Retinal pigment epithelial cell (primary cell): Measurements from ENCODE around the gene DCLK1.

Experiments used
- DNase-seq: peaks from one replicate; pipeline ENCODE4 v3.0.0-alpha.2; 2010; ENCODE audit warnings: low read depth
- H3K4me3 ChIP-seq: 2 replicates; pipeline ENCODE4 v1.5.1; 2011; ENCODE audit warnings: mild to moderate bottlenecking, low read length, control low read depth, moderate library complexity
- CTCF ChIP-seq: conservative IDR thresholded peaks from 2 replicates; pipeline ENCODE4 v1.5.1; 2011; ENCODE audit warnings: low read depth, low read length, control low read depth, inconsistent platforms

DCLK1 gene

GRCh38 chr13:36031490-36031889, 99.7 kb downstream of the DCLK1 start:
- H3K4me3 ChIP-seq: no peak overlapping the region
- DNase-seq: no peak
- no peak for TF ChIP-seq CTCF

DNA sequence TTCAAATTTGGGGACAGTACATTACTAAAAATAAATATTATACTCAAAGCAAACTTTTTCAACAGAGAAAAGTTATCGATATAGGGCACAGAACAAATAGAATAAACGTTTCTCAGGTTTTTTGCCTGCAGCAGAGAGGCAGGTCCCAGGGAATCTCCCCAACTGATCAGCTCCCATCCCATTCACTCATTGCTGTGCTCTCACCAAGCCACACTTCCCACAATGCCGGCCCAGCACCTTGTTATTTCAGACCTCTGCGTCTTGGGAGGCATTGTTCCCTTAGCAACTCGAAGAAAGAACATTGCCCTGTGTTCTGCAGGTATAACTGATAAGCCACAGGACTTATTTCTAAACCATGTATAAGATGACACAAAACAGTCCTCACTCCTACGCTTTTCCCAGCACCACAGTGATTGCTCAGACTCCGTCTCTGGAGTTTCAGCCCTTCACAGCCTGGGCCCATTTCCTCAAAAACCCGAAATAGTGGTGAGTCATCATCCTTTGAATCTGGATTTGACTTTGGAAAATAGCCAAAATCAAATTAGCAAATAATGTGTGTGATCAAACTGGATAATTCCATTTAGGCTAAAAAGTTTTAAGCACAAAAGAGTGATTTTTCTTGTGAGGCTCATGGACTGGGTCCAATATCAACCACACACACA, 100.4 kb downstream of the DCLK1 start:
- no peak overlapping the region for H3K4me3 ChIP-seq
- TF ChIP-seq CTCF: no peak
- peak; percentile 98 for DNase-seq

DNA sequence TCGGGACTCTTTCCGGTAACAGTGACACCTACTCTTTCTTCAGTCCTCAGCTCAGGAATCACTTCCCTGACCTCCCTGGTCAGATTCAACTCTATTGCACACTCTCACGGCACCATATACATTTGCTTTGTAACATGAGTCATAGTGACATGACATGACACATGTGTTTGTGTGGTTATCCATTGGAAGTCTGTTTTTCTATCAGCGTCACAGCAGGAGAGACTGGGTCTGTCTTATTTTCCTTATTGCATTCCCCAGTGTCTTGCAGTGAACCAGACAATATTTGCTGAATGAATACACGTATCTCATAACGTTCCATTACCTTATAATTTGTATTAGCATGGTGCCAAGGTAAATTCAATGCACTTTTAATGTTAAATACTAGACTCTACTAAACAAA, 102.0 kb downstream of the DCLK1 start:
- no peak for TF ChIP-seq CTCF
- no peak for DNase-seq
- no peak overlapping the region for H3K4me3 ChIP-seq

DNA sequence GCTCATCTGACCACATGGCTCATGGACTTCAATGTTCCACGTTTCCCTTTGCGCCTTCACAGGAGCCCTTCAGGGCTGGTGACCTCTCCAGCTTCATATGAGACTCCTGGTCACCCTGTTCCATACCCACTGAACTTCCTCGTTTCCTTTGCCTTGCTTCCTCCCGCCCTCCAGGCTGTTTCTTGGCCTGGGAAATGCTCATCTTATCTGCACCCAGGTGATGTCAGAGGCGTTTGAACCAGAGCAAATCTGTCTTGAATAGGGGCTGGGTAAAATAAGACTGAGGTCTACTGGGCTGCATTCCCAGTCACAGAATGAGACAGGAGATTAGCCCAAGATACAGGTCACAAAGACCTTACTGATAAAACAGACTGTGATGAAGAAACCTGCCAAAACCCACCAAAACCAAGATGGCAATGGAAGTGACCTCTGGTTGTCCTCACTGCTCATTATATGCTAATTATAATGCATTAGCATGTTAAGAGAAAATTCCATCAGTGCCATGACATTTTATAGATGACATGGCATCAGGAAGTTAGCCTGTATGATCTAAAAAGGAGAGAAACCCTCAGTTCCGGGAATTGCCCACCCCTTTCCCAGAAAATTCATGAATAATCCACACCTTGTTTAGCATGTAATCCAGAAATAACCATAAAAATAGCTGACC, 102.7 kb downstream of the DCLK1 start:
- DNase-seq: no peak
- no peak overlapping the region for H3K4me3 ChIP-seq
- no peak for TF ChIP-seq CTCF

DNA sequence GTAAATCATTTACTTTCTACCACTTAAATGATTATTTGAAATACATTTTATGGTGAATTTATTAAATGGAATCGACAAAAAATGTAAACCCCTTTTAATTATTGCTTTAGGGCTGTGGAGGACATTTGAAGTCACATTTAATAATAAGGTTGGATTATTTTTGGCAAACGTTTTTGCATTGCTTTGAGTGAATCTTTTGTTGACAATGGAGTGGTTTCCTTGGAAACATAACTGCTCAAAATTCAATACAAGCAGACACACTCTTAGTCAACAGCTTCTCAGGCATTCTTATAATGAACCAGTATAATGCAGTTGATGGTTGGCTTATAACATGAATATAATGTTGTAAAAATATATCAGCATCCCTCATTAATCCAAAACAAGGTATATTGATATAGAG, 104.7 kb downstream of the DCLK1 start:
- no peak for TF ChIP-seq CTCF

GRCh38 chr13:36014763-36015162, 116.4 kb downstream of the DCLK1 start:
- no peak for TF ChIP-seq CTCF
- no peak overlapping the region for H3K4me3 ChIP-seq
- no peak for DNase-seq

More for the DNA sequence above, 104.7 kb downstream of the DCLK1 start:
- H3K4me3 ChIP-seq: no peak overlapping the region
- DNase-seq: no peak
